Astrocyte of the cerebellum (primary cell): Measurements from ENCODE around the gene LRRC71.

Experiments
- DNase-seq: peaks from one replicate; pipeline ENCODE4 v3.0.0-alpha.2; 2011; ENCODE audit warnings: low read depth
- H3K4me3 ChIP-seq: 2 replicates; pipeline ENCODE4 v1.5.1; 2011; ENCODE audit warnings: mild to moderate bottlenecking, low read depth, low read length, moderate library complexity
- CTCF ChIP-seq: IDR thresholded peaks from 2 replicates; pipeline ENCODE4 v1.5.1; 2012; ENCODE audit warnings: low read length, low read depth, moderate library complexity, mild to moderate bottlenecking; ENCODE audit errors: missing control alignments
- in situ Hi-C: cut with HindIII; loops from 2 replicates; pipeline ENCODE4 v1.10.0; 2017; ENCODE audit warnings: low sequenced_read_pairs

The LRRC71 gene

GRCh38 chr1:156969496-156969895 lies 49.1 kb downstream of the LRRC71 start:
- in situ Hi-C loops: no loop called here
- DNase-seq: no peak
- H3K4me3 ChIP-seq: no peak overlapping the region
- no peak for TF ChIP-seq CTCF

GRCh38 chr1:156970017-156970416 lies 49.6 kb downstream of the LRRC71 start:
- in situ Hi-C loops: no loop called here
- no peak overlapping the region for H3K4me3 ChIP-seq
- TF ChIP-seq CTCF: peak; percentile 19
- no peak for DNase-seq

GRCh38 chr1:156973417-156973816 lies 53.0 kb downstream of the LRRC71 start:
- DNase-seq: no peak
- TF ChIP-seq CTCF: no peak
- no peak overlapping the region for H3K4me3 ChIP-seq
- in situ Hi-C loops: no loop called here

GRCh38 chr1:156975084-156975483 lies 54.7 kb downstream of the LRRC71 start:
- no peak for TF ChIP-seq CTCF
- DNase-seq: no peak
- in situ Hi-C loops: no loop called here
- no peak overlapping the region for H3K4me3 ChIP-seq

GRCh38 chr1:156980551-156980950 lies 60.1 kb downstream of the LRRC71 start:
- in situ Hi-C loops: no loop called here
- no peak overlapping the region for H3K4me3 ChIP-seq
- no peak for DNase-seq
- TF ChIP-seq CTCF: no peak
